SW 1271 (cell line): ENCODE results near the gene STON2.

Experiments used
- DNase-seq, 2 experiments: peaks; one replicate each; lab custom pipeline; 2025; lab: John Stamatoyannopoulos, UW

Gene STON2

GRCh38 chr14:81416981-81417380, 16.9 kb upstream of the STON2 start:
- no peak for DNase-seq

GRCh38 chr14:81416194-81416952, 16.2 kb upstream of the STON2 start:
- no peak for DNase-seq

DNA sequence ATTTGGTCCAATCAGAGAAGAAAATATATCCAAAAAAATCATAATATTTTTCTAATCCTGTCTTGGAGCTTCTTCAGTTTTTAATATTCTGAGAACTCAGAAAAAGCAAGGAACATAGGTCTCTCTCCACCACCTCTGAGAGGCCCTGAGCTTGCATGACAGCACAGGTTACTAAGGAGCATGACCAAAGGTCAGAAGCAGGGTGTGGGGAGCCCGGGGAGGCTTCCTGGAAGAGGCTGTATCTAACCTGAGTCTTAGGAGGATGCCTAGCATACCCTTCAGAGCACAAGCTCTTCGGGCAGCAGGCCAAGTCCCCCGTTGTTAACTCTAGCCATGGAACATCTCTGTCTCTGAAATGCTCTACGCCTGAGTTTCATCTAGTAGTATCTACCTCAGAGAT, 15.7 kb upstream of the STON2 start:
- DNase-seq = no peak

DNA sequence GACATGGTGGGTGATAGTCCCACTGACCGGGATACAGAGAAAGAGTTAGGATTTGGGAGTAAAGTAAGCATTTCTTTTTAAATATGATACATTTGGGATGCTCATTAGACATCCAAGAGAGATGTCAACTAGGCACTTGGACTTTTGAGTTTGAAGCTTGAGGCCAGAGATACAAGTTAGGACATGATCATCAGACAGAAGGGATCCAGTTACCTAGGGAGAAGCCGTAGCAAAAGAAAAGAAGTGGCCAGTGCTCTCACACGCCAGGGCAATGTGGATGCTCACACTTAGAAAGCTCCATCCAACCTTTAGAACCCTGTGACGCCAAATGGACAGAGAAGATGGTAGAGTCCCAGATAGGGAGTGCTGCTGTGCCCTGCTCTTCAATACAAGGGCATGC, 14.0 kb upstream of the STON2 start:
- DNase-seq = no peak

DNA sequence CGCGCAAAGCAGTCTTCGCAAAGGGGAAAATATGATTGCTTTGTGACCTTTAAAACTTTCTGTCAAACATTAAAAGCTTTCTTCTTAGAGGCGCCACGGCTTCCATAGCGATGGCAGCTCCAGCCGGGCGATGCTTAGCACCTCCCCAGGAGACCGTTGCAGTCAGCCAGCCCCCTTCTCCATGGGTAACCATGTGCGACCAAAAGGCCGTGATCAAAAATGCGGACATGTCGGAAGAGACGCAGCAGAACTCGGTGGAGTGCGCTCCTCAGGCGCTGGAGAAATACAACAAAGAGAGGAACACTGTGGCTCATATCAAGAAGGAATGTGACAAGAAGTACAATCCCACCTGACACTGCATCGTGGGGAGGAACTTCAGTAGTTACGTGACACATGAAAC, 12.7 kb upstream of the STON2 start:
- DNase-seq = no peak

DNA sequence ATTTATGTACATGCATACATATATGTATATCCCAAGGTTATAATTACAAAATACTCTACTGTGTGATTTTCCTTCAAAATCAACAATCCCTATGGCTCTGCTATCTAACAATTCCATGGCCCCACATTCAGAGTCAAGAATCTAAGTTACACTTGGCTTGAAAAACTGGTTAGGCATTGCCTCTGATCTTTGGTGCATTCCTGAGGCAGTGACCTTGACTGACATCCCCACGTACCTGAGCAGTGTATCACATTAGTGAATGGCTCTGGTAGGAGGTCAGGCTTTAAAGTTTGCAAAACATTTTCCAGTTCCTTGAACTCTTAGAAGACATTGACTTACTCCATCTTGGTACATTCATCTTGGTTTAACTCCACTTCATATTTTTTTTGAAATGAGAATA, 8.5 kb upstream of the STON2 start:
- DNase-seq = no peak

DNA sequence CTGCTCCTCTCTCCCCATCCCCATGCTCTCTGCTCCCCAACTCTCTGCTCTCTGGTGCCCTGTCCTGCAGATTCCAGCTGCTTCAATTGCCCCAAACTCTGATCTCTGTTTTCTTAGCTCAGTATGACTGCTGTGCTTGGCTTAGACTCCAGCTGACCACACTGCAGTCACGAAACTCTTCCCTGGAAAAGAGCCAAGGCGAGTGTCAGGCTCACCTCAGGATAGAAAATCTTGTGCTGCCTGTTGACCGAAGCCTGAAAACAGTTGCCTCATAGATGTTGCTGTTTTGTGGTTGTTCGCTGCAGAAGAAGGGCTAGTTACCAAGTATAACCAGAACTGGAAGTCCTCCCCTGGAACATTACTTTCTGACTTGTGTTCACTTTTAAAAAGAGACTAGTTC, 6.7 kb upstream of the STON2 start:
- no peak for DNase-seq

GRCh38 chr14:81402123-81402495, 2.0 kb upstream of the STON2 start:
- no peak for DNase-seq

DNA sequence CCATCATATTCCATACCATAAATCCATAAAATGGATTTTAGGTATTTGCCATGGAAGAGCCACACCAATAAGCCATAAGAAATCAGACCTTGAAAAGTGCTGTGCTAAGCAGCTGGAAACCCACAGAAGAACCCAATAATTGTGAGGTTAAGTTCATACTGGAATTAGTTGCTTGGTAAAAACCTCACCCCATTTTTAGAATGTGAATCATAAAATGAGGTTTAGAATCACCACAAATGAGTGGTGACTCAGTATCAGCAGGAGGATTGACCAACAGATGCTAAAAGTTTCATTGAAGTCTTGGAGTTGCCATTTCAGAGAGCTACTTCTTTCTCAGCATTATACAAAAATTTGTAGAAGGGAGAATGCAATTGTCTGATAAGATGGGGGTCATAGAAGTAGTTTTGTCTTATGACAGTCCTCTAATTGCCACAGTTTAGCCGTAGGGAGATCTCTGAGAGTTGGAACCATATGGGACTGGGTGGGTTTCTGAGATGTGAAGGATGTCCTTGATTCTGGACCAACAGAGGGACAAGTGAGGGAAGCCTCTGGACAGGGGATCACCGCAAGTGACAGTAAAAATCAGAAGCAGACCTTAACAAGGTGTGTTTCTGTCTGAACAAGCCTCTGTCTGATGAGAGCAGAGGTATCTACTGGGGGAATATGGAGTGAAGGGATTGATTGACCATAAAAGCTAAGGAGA, 1.4 kb upstream of the STON2 start:
- no peak for DNase-seq

DNA sequence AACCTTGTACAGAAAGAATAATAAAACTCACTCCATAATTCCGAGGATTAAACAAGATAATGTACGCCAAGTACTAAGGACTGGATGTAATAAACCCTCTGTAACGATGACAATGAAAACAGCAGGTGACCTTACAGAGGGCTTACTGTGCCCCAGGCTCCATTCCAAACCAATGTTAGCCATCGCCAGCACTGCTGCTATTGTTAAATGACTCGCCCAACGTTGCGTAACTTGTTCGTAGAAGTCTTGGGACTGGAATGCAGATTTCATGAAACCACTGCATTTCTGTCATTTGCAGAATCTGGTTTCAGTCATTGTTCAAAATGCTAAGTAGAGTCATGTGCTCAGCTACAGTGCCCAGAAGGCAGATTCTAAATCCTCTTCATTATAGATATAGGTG, 728 bp upstream of the STON2 start:
- peak in 1 of 2 experiments; percentile 12 for DNase-seq

- no peak for DNase-seq
Observed at GRCh38 chr14:81398196-81398891, 1.8 kb downstream of the STON2 start.

- no peak for DNase-seq
Observed at GRCh38 chr14:81396113-81396512, 4.0 kb downstream of the STON2 start.

GRCh38 chr14:81394739-81395138, 5.4 kb downstream of the STON2 start:
- DNase-seq = no peak

DNA sequence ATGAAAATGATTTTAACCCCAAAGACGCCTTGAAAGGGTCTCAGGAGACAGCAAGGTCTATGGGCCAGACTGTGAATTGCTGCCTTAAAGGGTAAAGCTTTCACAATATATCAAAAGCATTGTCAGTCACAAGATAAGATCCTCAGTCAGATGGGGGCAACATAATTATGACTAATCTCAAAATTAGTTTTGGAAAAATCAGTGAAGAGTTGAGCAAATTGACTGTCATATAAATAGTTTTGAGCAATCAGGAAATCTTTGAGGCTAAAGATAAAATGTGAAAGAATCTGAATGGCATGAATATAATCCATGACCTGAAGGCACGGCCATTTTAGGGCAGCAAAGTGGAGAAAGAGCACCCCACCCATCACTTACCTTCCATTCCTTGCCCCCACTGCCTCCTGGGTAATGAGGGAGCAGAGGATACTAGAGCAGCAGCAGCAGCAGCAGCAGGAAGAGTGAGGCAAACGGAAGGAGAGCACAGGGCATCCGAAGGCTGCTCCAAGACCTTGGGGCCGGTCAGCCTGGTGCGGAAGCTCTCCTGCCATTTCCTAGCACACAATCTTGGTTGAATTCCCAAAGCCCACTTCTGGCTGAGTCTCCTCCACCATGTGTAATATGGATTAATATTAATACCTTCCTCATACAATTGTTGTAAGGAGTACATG, 7.0 kb downstream of the STON2 start:
- no peak for DNase-seq

- no peak for DNase-seq
Observed at GRCh38 chr14:81392052-81392451, 8.1 kb downstream of the STON2 start.

- DNase-seq = no peak
Observed at GRCh38 chr14:81390696-81391095, 9.4 kb downstream of the STON2 start.

- DNase-seq = no peak
Observed at GRCh38 chr14:81388336-81388735, 11.8 kb downstream of the STON2 start.

GRCh38 chr14:81386290-81386745, 13.8 kb downstream of the STON2 start:
- no peak for DNase-seq

GRCh38 chr14:81385886-81386285, 14.2 kb downstream of the STON2 start:
- DNase-seq = no peak

GRCh38 chr14:81385419-81385818, 14.7 kb downstream of the STON2 start:
- no peak for DNase-seq

GRCh38 chr14:81384900-81385299, 15.2 kb downstream of the STON2 start:
- no peak for DNase-seq

DNA sequence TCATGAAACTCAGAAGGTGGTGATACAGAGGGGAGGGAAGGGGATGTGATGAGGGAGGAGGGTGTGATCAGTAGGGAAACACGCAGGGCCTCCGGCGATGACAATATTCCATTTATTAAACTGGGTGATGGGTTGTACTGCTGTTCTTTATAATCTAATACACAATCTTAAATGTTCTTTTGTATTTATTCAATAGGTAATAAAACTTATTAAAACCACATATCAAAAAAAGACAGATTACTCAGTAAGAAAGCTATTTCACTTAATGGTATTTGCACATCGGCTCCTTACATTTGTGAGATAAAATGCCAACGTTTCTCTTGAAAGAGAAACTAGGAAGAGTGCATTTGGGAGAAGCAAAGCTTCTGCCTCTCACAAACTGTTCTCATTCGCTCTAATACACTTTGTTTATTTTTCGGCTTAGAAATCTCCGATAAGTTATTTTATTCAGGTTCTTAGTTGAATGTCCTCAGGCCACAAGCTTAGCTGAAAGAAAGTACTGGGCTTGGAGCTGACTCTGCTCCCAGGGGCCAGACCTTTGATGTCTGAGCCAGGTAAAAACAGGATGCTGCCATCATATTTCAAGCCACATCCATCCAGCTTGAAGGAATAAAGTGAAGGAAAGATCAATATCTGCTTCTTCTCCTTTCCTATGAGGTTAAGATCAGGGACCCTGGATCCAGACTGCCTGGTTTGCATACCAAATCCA, 17.5 kb downstream of the STON2 start:
- no peak for DNase-seq
